HG02678 (cell line): ENCODE measurements around the gene NUDT14.

Experiments
- ATAC-seq: cut with Tn5 transposase; IDR thresholded peaks from one replicate; pipeline ENCODE4 v1.9.1; 2021; ENCODE audit warnings: mild to moderate bottlenecking, moderate library complexity; ENCODE audit not compliant: unreplicated experiment

NUDT14 gene

DNA sequence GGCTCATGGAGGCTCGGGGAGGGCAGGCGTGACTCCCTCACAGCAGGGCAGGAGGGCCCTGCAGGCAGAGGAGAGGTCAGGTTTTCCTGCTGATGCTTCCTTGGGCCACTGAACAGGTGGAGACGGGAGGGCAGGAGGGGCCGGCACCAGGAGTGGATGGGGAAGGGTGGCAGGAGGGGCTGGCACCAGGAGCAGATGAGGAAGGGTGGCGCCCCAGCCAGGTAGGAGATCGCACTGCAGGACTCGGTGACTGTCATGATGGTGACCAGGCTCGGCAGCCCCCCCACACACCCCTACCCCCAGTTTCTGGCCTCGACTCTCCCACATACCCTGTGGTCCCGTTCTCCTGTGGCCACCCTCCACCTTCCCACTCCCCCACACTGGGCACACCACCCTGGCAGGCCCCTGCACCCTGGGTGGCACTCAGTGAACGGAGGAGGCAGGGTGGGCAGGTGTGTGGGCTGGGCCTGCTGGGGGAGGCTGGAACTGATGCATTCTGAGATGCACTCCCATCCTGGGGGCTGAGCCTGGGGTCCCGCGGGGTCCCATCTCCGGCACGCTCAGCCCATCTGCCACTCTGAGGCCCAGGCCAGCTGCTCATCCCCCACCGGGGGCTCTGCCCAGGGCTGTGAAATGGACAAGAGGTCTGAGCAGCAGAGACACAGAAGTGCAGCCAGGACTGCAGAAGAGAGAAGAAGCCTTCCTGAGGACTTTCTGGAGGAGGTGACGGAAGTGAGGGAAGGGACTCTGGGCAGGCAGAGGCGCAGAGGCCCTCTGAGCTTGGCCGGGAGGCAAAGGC, 2.8 kb downstream of the NUDT14 start:
- ATAC-seq: no peak

DNA sequence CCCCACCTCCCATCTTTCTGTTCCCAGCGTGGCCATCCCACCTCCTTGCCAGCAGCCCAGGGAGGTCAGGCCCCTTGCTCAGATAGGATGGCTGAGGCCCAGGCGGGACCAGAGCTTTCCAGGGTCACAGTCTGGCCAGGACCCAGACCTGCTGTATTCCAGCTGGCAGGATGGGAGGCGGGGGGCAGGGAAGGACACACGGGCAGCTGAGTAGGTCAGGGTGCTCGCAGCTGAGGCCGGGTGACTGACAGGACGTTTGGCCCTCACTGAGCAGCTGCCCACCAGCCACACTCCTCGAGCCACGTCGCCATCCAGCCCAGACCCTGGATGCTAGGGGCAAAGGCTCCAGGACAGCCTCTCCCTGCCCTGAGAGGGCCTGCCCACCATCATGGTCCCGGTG, 4.0 kb downstream of the NUDT14 start:
- ATAC-seq: no peak

DNA sequence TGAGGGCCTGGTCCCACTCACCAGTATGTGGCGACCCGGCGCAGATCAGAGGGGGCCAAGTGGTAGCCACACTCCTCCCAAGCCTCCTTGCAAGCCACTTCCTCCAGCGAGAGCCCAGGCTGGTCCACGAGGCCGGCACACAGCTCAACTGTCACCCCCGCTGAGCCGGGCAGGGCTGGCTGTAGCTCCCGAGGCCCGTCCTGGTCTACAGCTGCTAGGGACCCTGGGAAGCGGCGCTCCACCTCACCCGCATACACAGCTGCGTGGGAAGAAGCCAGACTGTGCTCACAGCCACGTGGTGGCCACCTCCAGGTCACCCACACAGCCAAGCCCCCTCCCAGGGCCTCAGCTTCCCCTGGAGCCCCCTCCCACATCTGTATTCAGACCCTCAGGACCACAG, 4.6 kb downstream of the NUDT14 start:
- ATAC-seq: no peak

DNA sequence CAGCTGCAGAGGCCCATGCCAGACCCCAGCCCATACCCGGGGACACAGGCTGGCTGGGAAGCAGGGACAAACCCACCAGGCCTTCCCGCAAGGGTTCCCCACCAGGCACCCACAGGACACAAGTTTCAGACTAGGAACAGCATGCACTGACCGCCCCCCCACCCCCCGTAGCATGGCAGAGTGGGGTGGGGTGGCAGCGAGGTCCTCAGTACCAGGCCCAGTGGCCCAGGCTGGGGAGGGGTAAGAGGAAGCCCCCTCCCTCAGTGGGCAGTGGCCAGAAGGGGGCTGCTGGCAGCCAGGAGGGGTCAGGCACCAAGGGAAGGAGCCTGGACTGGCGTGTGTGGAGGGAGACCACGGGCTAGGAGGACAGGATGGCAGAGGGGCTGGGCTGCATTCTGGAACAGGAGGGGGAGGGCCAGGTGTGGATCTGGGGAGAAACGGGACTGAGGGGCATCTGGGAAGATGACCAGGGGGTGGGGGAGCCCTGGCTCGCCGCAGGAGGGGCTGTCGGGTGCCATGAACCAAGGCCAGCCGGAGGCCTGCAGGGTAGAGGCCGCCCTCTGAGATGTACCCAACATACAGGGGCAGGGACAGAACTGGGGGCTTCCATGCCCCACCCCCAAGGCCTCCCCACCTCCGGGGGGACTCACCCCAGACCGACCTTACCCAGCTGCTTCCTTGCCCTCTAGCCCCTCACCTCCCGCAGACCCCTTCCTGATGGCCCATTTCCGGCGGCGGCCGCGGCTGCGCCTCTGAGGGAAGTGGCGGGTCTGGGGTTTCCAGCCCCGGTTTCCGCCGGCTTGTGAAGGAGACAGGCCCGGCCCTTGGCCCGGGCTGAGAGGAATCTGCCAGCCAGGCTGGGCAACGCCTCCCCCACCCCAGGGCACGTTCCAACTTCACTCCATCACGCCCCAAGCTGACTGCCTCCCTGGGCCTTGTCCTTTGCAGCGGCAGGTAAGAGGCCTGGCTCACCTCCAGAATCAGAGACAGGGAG, 6.9 kb downstream of the NUDT14 start:
- ATAC-seq: no peak

DNA sequence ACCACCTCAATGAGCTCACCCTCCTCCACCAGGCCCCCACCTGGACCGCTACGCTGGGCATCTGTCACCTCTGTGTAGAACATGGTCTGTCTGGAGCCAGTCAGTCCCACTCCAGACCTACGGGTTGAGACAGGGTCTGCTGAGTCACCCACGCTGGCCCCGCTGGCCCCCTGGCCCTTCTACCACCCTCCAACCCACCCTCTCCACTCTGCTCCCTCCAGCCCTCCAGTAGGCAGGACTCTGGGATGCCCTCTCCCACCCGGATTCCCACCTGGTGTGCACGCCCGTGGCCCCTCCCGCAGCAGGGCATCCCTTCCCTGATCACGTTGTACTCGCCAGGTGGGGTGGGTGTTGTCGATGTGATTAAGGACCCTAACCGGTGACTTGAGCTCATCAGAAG, 8.0 kb downstream of the NUDT14 start:
- ATAC-seq: no peak

DNA sequence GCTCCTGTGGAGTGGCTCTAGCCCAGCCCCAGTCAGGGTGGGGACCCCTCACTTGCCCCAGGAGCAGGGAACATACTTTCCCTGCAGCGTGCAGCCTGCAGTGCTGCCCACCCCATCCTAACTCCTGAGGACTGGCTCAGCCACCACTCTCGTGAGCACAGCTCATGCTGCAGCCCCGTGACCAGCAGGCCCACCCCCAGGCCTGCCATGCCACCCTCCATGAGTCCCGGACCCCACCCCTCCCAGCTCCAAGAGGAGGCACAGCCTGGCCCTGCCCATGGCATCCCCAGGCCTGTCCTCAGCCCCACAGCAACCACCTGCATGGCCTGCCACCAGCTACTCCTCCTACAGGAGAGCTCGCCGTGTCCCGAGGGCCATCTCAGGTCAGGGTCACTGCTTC, 8.6 kb downstream of the NUDT14 start:
- ATAC-seq: no peak

DNA sequence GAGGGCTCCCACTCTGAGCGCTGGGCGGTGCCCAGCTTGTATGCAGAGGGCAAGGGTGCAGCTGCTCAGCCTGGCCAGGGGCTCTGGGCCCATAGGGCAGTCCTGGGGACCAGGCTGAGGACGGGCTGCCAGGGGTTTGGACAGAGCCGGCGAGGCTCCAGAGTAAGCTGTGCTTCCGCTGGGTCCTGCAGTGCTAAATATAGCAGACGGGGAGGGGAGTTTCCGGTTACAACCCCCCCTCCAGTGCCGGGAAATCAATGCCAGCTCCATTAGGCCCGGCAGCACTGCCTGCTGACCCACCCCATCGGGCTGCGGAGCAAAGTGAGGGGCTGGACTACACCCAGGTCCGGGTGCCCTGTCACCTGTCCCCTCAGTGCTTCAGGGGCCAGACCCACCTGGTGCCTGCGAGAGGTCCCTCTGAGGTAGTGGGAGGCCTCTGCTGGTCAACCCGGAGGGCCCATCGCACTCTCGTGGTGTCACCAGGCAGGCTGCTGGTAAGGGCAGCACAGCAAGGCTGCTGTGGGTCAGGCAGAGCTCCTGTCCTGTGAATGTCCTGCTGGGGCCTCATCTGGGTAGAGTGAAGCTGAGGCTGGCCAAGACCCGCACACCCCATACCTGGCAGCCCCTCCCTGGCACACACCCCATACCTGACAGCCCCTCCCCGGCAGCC, 10.0 kb downstream of the NUDT14 start:
- ATAC-seq: no peak

DNA sequence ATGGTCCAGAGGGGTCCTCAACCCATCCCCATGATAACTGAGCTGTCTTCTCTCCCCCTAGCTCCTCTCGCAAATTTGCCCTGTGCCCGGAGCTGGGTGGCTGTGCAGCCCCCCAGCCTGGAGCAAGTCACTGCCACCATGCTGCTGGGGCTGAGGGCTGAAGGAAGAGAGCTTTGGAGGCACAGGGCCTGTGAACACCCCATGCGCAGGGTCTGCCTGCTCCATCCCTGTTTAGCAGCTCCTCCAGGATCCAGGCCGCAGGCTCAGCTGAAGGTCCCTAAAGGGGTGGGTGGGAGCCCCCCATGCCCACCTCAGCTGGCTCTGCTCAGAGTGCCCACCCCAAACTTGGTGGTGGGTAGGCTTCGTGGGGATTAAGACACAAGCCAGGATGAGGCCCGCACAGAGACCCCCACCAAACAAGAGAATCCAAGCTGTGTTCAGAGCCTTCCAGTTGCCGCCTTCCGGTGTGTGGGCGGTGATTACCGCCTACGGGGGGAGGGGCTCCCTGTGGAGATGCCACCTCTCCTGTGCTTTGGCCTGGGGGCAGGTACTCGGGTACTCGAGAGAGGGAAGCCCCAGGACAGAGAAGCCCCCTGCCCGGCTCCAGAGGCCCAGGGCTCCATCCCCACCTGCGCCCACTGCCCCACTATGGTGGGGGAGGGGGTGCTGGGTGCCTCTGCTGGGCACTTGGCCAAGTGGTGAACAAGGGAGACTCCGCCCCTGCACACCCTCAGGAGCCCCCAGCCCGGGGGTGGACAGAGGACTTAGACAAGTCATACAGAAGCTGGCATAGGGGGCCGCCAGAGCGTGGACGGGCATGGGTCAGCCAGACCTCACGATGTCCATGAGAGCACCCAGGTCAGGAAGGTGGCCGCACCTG, 11.1 kb downstream of the NUDT14 start:
- no peak for ATAC-seq

DNA sequence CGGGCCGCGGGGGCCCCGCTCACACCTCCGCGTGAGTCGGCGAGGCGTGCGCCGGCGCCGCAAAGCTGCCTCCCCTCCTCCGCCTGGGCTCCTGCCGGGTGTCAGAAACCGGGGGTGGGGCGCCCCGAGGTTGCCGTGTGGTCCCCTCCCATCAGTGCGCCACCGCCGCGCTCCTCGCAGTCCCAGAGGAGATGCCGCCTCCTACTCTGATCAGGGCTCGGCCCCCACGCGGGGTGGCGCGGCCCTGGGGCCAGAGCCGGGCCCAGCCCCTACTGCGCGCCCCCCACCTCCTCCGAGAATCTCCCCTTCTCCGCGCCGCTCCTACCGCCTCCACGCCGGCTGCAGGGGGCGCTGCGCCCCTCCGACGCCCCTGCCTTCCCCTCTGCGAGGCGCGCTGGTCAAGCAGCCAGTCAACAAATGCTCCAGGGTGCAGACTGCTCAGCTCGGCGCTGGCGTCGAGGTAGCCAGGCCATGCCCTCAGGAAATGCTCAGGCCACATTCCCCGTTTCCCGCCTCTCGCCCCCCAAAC, 12.1 kb downstream of the NUDT14 start:
- ATAC-seq: no peak

DNA sequence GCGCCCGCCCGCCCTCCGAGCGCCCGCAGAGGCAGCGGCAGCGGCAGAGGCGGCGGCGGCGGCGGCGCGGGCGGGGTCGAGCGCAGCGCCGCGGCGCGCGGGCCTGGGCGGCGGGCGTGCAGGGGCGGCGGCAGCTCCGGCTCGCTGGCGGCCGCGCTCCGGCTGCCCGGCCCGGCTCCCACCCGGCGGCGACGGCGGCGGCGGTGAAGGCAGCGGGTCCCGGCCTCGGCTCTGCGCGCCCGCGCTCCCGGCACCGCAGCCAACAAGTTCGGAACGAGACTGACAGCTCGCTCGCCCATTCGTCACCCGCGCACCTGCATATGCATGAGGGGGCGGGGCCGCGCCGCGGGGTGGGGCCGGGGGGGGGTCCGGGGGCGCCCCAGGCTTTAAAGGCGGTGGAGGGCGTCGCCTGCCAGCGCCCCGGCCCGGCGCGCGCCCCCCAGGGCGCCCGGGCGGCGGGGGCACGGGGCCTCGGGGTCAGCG, 12.6 kb downstream of the NUDT14 start, which contains the start of gene JAG2:
JAG2 (minus strand) TSS at position 281 of the 483 bp plus-strand sequence. CDS start 356 bp downstream, outside the sequence.
- no peak for ATAC-seq

DNA sequence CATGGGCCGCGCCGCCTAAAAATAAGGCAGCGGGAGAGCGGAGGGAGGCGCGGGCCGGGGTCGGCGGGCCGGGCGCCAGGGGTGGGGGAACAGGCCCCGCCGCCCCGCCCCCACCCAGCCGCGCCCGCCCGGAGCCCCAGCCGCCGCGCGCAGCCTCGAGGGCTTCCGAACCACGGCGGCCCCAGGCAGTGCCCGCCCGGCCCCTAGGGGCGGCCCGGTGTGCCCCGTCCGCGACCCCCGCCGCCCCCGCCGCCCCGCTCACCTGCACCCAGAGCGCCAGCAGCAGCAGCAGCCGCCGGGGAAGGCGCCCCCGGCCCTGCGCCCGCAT, 13.1 kb downstream of the NUDT14 start:
- ATAC-seq: no peak

DNA sequence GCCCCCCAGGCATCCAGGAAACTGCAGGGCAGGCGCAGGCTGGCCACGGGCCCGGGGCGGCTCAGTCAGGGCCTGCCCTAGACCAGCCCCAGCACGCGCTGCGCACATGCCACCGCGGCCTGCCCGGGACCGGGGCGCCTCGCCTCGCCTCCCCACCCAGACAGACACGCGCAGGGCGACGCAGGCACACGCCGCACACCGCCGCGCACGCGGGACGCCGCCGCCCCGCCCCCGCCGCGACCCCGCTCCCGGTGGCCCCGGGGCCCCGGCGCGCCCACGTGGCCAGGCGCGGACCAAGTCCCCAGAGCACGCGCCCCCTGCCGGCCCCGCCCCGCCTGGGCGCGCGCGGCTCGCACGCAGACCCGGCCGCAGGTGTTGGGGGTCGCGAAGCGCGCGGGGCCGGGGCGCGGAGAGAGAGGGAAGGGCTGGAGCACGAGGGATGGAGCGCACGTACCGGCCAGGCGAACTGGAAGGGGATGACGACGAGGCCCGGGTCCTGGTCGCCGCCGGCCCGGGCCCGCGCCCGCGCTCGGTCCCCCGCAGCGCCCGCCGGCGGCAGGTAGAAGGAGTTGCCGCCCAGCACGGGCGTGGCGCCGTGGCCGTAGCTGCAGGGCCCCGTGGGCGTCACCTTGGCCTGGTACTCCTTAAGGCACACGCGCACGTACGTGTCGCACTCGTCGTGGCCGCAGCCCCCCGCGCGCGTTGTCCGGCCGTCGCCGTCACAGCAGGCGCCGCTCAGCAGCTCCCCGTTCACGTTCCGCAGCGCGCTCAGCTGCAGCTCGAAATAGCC, 13.6 kb downstream of the NUDT14 start:
- no peak for ATAC-seq

DNA sequence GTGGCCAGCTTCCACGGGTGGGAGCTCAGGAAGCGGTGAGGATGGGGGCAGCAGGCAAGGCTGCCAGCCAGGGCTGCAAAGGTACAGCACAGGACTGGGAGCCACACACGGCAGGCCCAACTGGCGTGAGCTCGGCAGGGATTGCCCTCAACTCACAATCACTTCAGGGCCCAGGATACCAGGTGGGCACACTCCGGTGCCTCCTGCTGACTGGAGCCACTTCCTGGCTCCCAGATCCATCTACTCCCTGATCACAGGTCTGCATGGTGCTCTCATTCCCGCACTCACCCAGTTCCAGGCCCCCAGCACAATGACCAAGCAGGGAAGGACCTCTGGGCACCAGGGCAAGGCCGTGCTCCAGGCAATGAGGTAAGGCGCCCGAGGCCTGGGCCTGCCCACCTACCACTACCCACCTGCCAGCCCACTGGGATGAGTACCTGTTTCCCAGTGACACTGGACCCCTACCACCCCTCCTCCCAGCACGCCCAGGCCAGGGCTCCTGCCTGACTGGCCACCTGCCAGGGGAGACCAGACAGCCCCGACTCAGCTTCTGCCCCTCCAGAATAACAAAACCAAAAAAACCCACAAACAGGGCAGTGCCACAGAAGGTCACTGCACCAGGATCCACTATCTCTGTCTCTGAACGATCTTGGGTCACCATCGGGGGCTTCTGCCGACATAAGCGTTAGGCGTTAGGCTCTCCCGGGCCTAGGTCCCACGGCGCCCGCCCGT, 14.4 kb downstream of the NUDT14 start:
- no peak for ATAC-seq

DNA sequence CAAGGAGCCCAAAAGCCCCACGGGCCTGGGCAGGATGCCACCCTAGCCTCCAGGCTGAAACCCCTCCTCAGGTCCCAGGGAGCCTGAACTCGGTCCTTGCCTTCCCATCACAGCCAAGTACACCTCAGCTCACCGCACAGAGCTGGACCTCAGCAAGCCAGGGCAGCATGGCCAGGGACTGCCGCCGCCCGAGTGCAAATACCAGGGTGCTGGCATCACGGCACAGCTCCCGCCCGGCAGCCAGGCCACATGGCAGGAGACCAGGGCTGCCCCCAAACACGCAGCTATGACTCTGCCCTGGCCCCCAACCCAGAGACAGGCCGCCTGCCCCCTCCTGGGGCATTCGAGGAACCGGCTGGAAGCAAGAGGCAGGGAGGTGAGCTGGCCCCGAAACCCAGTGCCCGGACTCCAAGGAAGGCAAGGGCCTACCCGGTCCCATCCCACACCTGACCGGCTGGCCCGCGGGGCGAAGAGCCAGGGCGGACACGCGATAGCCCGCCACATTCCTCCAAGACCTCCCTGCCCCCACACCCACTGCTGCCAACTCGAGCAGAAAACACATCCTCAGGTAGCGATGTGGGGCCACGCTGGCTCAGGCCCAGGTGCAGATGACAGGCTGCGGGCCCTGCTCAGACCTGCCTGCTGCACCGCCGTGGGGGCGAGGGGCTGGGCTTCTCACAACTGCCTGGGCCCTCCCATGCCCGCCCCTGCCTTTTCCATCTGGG, 15.2 kb downstream of the NUDT14 start:
- ATAC-seq: no peak

DNA sequence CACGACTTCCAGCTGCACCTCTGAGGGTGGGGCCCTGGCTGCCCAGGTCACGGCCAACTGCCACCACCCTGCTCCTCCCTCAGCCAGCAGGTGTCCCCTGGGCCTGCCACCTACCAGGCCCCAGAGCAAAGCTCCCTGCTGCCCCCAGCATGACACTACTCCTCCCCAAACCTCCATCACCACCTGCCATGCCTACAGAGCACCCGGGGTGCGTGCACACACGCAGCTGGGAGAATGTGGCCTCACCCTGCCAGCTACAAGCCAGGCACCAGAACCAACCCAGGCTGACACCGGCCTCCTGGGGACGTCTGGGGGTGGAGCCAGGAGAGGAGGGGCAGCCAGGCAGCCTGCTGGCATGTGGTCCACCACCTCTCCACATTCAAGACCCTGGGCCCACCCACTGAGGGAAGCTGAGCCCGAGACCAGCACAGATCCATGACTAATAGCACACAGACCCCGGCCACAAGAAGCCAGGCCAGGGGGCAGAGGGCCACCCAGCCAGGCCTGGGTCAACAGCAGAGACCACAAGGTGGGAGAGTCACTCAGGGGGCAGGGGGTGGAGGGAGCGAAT, 15.9 kb downstream of the NUDT14 start:
- no peak for ATAC-seq

DNA sequence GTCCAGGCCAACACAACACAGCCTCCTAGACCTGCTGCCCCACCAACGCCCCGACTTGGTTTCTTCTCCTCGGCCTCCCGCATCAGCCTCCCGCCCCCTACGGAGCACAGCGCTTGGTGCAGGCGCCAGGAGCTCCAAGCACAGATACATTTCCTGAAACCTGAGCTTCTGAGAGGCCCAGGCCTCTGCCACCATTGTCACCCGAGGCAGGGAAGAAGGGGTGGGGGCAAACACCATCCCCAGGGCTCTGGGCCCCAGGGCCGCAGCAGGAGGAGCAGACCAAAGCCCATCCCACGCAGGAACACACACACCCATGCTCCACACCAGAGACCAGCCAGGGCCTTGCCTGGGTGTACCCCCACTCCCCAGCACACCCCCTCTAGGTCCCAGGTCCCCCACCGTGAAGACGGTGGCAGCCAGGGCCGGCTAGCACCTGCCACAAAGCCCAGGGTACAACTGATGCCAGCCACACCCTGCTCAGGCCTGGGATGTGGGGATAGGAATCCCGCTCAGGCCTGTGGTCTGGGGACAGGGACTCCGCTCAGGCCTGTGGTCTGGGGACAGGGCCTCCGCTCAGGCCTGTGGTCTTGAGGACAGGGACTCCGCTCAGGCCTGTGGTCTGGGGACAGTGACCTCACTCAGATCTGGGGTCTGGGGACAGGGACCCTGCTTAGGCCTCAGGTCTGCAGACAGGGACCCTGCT, 17.9 kb downstream of the NUDT14 start:
- ATAC-seq: no peak

DNA sequence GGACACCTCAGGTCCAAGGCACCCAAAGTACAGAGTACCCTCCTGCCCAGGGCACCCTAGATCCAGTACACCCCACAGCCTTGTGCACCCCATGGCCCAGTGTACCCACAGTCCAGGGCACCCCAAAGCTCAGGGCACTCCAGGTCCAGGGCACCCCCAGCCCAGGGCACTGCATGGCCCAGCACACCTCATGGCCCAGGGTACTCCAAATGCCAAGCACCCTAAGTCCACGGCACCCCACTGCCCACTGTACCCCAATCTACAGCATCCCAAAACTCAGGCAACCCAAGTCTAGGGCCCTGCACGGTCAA, 18.5 kb downstream of the NUDT14 start:
- no peak for ATAC-seq
